ENCODE data around the gene GPR39. TPM values are rescaled to one million over a fixed set of nuclear protein-coding genes. Genes with fewer than 3 reads are reported as not detected.
A peak's percentile ranks its signal among the peaks of the same experiment; 100 is the strongest.

GPR39 gene
- 9.0 and 10.8 TPM in 2 replicates for total RNA-seq

- peak within 1 kb of the TSS; percentile 69 for H3K4me3 ChIP-seq (ENCODE audit: low read depth, low read length)
- TF ChIP-seq, protein P1, sequence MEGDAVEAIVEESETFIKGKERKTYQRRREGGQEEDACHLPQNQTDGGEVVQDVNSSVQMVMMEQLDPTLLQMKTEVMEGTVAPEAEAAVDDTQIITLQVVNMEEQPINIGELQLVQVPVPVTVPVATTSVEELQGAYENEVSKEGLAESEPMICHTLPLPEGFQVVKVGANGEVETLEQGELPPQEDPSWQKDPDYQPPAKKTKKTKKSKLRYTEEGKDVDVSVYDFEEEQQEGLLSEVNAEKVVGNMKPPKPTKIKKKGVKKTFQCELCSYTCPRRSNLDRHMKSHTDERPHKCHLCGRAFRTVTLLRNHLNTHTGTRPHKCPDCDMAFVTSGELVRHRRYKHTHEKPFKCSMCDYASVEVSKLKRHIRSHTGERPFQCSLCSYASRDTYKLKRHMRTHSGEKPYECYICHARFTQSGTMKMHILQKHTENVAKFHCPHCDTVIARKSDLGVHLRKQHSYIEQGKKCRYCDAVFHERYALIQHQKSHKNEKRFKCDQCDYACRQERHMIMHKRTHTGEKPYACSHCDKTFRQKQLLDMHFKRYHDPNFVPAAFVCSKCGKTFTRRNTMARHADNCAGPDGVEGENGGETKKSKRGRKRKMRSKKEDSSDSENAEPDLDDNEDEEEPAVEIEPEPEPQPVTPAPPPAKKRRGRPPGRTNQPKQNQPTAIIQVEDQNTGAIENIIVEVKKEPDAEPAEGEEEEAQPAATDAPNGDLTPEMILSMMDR (conservative IDR thresholded peaks at IDR 0.05; ENCODE audit: low read depth, low read length): peak; percentile 46
- DNase-seq (ENCODE audit: low read depth): no peak
Measured at GRCh38 chr2:132416723-132417395, at the start of gene GPR39. Gene GPR39, plus strand, starts transcription at chr2:132416805.

GRCh38 chr2:132368191-132368590 is 48.4 kb upstream of the GPR39 start:
- DNase-seq (ENCODE audit: low read depth): no peak
- H3K4me3 ChIP-seq (ENCODE audit: low read depth, low read length): no peak overlapping the region
- TF ChIP-seq, protein P1 (conservative IDR thresholded peaks at IDR 0.05; ENCODE audit: low read depth, low read length): no peak

- DNase-seq (ENCODE audit: low read depth): no peak
- TF ChIP-seq, protein P1 (conservative IDR thresholded peaks at IDR 0.05; ENCODE audit: low read depth, low read length): no peak
- H3K4me3 ChIP-seq (ENCODE audit: low read depth, low read length): no peak overlapping the region
Measured at GRCh38 chr2:132372276-132372675, 44.3 kb upstream of the GPR39 start.

DNA sequence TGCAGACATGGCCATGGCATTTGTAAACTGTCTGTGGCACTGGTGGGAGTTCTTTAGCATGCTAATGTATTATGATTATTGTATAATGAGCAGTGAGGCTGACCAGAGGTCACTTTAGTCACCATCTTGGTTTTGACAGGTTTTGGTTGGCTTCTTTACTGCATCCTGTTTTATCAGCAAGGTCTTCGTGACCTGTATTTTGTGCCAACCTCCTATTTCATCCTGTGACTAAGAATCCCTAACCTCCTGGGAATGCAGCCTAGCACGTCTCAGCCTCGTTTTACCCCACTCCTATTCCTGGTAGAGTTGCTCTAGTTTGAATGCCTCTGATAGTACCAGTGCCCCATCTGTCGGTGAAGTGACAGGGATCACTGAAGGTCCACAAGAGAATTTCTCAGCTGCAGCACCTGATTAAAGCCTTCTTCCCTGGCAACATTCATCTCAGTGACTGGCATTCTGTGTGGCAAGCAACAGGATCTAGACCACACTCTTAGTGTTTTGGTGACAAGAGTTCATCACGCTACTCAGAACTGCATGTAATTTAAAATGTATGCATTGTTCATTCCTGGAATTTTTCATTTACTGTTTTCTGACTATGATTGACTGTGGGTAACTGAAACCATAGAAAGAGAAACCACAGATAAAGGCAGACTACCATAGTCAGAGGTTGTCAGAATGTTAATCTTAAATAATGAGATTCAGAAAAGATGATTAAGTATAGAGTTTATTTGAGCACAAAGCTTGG is 43.0 kb upstream of the GPR39 start:
- TF ChIP-seq, protein P1 (conservative IDR thresholded peaks at IDR 0.05; ENCODE audit: low read depth, low read length): no peak
- no peak for DNase-seq (ENCODE audit: low read depth)
- no peak overlapping the region for H3K4me3 ChIP-seq (ENCODE audit: low read depth, low read length)

DNA sequence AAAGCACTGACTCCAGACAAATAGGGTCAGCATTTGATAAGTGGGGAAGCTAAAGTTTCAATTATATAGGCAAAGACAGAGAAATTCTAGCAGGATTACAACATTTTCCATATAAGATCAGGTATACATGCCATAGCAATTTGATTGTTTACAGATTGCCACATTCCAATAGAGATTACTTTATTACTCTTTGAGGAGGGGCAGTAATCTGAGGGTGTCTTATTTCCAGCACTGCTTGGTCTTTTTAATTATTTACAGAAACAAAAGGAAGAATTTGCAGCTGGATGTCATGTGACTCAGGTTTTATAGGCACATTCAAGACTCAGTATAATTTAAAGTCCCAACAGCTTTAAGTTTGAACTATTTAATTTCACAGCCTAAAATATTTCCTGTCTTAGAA is 42.5 kb upstream of the GPR39 start:
- DNase-seq (ENCODE audit: low read depth): no peak
- TF ChIP-seq, protein P1 (conservative IDR thresholded peaks at IDR 0.05; ENCODE audit: low read depth, low read length): no peak
- no peak overlapping the region for H3K4me3 ChIP-seq (ENCODE audit: low read depth, low read length)

- H3K4me3 ChIP-seq (ENCODE audit: low read depth, low read length): no peak overlapping the region
- TF ChIP-seq, protein P1 (conservative IDR thresholded peaks at IDR 0.05; ENCODE audit: low read depth, low read length): no peak
- no peak for DNase-seq (ENCODE audit: low read depth)
Measured at GRCh38 chr2:132374551-132374950, 42.1 kb upstream of the GPR39 start.
